GM19025 (cell line): Measurements from ENCODE around the gene INSM1.

Experiments
- ATAC-seq: cut with Tn5 transposase; IDR thresholded peaks from one replicate; pipeline ENCODE4 v1.9.1; 2021; ENCODE audit warnings: mild to moderate bottlenecking, low read depth, moderate library complexity; ENCODE audit not compliant: unreplicated experiment

INSM1 gene

GRCh38 chr20:20415321-20415720, 47.4 kb downstream of the INSM1 start:
- no peak for ATAC-seq

- no peak for ATAC-seq
Observed at GRCh38 chr20:20417876-20418676, 50.2 kb downstream of the INSM1 start.
